ENCODE data around the gene PARK7.

PARK7 gene

GRCh38 chr1:7985851-7986612 lies 24.5 kb downstream of the PARK7 start:
- no peak for ATAC-seq

GRCh38 chr1:7987528-7987927 lies 26.0 kb downstream of the PARK7 start:
- no peak for ATAC-seq

GRCh38 chr1:7988576-7988975 lies 27.1 kb downstream of the PARK7 start:
- peak; percentile 21 to 53 for ATAC-seq

DNA sequence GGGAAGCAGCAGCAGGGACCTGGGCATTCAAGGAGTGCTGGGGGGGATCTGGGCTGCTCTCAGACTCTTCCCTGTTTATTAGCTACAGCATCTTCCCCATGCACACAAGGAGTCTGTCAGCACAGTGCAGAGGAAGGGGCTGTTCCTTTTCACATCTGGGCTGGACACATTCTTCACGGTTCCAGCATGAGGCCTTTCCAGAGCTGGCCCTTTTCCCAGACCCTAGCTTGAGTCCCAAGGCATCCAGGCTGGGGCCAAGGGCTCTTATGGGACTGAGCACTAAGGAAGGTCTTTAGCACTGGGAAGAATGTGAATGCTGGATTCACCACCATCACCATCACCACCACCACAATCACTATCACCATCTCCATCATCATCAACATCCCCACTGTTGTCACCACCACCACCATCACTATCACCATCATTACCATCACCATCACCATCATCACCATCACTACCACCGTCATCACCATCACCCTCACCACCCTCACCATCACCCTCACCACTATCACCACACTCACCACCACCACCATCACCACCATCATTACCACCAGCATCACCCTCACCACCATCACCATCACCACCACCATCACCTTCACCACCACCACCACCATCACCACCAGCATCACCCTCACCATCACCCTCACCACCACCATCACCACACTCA lies 28.4 kb downstream of the PARK7 start:
- no peak for ATAC-seq

- no peak for ATAC-seq
These were observed 30.3 kb downstream of the PARK7 start for GRCh38 chr1:7991504-7992440.

- no peak for ATAC-seq
These were observed 31.4 kb downstream of the PARK7 start for GRCh38 chr1:7992885-7993284.

DNA sequence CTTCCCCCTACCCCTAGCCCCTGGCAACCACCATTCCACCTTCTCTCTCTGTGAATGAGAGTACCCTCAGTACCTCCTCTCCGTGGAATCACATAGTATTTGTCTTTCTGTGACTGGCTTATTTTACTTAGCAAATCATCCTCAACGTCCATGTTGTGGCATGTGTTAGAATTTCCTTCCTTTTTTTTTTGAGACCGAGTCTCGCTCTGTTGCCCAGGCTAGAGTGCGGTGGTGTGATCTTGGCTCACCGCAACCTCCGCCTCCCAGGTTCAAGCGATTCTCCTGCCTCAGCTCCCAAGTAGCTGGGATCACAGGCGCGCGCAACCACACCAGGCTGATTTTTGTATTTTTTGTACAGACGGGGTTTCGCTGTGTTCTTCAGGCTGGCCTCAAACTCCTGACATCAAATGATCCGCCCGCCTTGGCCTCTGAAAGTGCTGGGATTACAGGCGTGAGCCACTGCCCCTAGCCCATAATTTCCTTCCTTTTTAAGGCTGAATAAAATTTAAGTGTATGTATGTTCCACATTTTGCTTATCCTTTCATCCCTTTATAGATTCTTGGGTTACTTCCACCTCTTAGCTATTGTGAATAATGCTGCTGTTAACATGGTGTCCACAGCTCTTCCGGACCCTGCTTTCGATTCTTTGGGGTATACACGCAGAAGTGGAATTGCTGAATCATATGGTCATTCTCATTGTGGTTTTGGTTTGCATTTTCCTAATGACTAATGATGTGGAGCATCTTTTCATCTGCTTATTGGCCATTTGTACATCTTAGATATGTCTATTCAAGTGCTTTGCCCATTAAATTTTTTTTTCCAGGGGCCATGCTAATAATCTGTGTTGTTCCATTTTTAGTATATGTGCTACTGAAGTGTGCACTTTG lies 32.3 kb downstream of the PARK7 start:
- no peak for ATAC-seq

DNA sequence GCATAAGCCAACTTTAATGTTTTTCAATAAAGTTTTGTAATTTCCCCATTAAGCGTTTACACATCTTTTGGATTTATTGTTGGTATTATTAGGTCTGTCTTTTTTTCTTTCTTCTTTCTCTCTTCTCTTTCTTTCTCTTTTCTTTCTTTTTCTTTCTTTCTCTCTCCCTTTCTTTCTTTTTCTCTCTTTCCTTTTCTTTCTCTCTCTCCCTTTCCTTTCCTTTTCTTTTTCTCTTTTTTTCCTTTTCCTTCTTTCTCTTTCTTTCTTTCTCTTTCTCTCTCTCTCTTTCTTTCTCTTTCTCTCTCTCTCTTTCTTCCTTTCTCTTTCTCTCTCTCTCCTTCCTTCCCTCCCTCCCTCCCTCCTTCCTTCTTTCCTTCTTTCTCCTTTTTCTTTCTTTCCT lies 33.3 kb downstream of the PARK7 start:
- no peak for ATAC-seq

- no peak for ATAC-seq
These were observed 33.9 kb downstream of the PARK7 start for GRCh38 chr1:7995437-7995836.

- no peak for ATAC-seq
These were observed 40.9 kb downstream of the PARK7 start for GRCh38 chr1:8002329-8002910.

GRCh38 chr1:8002921-8003320 lies 41.4 kb downstream of the PARK7 start:
- no peak for ATAC-seq

- ATAC-seq = no peak
These were observed 42.1 kb downstream of the PARK7 start for GRCh38 chr1:8003438-8004112.

- ATAC-seq = no peak
These were observed 42.7 kb downstream of the PARK7 start for GRCh38 chr1:8004113-8004802.

DNA sequence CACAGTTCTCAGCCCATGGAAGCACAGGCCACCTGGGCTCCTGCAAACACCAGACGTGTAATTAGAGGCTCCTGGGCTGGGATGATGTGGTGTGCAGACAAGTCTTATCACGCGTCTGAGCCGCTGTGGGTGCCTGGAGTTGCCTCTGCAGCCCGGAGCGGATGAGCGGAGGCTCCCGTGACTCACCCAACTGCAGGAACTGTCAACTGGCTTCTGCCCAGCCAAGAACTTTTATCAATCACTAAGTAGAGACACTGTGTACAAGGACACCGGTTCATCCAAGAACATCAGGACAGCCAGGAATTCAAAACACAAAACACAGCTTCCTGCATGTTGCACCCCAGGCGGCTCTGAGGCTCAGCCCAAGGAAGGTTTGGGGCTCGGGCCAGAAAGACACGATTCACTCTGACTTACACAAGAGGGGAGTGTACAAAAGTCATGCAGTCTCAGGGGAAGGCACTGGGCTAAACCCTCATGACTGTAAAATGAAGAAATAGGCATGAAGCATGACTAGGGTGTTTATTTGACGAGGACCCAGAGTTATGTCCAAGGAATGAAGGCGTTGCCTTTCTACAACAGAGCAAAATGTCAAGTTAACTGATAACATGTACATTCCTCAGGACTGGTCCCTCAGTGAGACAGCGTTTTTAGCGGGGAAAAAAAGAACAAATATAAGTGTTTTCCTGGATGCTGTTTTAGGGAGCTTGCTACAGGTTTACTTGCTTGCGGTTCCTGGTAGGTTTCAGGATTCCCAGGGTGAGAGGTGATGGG lies 43.5 kb downstream of the PARK7 start:
- ATAC-seq = no peak

DNA sequence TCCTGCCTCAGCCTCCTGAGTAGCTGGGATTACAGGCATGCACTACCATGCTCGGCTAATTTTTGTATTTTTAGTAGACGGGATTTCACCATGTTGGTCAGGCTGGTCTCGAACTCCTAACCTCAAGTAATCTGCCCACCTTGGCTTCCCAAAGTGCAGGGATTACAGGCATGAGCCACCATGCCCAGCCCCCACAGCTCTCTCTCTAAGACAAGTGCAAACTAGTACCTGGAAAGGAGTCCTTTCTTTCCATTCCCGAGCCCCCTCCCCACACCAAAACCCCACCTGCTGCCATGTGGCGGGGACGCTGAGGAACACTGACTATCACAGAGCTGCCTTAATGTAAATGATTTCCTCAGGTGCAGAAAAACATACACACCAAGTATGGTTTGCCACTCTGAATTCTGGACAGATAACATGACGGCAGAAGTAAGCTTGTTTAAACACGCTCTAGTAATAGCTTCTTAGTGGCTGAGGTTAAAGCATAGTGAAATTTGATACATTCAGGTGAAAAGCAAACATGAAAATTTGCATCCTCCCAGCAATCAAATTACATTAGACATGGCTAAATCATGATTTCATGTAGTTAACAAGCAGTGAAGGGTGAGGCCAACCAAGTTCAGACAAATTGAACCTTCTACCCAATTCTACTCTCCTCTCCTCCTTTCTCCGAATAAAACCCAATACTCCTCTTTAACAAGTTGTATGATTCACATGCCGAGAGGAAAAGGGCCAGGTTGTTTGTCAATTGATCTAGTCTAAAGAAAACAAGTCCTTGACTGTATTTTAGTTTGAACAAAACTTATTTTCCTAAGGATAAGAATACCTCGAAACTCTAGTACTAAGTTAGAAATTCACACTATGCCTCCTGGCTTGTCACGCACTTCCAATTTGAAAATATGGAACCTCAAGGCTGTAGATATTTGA lies 44.8 kb downstream of the PARK7 start:
- no peak for ATAC-seq

GRCh38 chr1:8009043-8010002 lies 47.8 kb downstream of the PARK7 start:
- no peak for ATAC-seq

- no peak for ATAC-seq
These were observed 48.7 kb downstream of the PARK7 start for GRCh38 chr1:8010080-8010664.

Data from activated CD4-positive, CD25-positive, alpha-beta regulatory T cell treated with anti-CD3 and anti-CD28 coated beads, Interleukin-2, amount 50 U/mL, for 24 hours (primary cell).